ENCODE results near the gene GABBR1.

DNA sequence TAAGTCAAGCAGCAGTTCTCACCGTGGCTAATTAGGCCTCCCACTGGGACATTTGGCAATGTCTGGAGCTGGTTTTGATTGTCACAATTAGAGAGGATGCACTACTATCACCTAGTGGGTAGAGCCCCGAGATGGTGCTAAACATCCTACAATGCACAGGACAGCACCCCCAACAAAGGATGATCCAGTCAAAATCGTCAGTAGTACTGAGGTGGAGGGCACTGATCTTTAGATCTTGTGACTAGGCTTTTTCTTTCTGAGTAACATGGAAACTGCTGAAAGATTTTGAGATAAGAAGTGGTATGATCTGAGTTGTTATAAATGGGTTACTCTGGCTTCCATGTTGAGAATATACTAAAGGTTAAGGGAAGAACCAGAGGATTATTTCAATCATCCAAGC lies 85.4 kb downstream of the GABBR1 start:
- TF ChIP-seq ZNF274 (IDR thresholded peaks at IDR 0.05; ENCODE audit: low read depth, low read length) (no peak), YY1 (IDR thresholded peaks at IDR 0.05; ENCODE audit: insufficient read depth, insufficient read length) (no peak), SUZ12 (IDR thresholded peaks at IDR 0.05; ENCODE audit: extremely low read depth, insufficient read depth, insufficient read length) (no peak)
